Posterior cingulate gyrus (tissue), 11 donors: Measurements from ENCODE around the gene FNIP2.
"Not testable (repeated sequence)": the region's sequence is repeated elsewhere in the genome, so short reads cannot be mapped to it uniquely, and the experiment has no call there.

ENCODE experiments used
- DNase-seq, 10 donors: peaks; one replicate each; pipeline versions ENCODE4 v3.0.0 to v3.0.0-alpha.2; 2020 to 2021; ENCODE audit warnings: mixed read lengths in 3 of 10
- intact Hi-C: fragments of 100-400 bp; cut with DNase I; formaldehyde crosslinking; loops from one replicate; pipeline ENCODE4 v1.15.1; 2023

Gene FNIP2

DNA sequence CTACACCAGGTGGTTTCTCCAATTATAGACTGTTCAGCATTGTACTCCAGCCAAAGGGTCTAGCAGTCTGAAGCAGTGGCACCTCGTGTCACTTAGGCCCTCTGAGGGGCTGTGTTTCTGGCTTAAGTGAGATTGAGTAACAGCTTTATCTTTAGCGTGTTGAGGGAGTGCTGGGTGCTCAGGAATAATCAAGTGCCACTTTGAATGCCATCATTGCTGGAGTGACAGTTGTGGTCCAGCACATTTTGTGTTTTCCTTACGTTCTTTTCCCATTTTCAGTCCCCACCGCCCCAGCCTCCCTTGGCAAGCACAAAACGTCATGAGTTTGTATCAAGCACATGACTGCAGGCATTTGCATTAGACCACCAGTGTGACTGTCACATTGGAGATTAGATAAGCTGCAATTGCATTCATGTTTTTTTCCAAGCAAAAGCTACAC lies 58.7 kb downstream of the FNIP2 start:
- intact Hi-C loops = loop anchor here (5.0 kb wide), 1 partner anchor 630 kb away; no protein-coding TSS in a partner anchor
- DNase-seq = peak in 1 of 10 donors; percentile 72

GRCh38 chr4:158828151-158828550 lies 59.3 kb downstream of the FNIP2 start:
- intact Hi-C loops = loop anchor here (5.0 kb wide), 1 partner anchor 631 kb away; no protein-coding TSS in a partner anchor
- not testable (repeated sequence) for DNase-seq

DNA sequence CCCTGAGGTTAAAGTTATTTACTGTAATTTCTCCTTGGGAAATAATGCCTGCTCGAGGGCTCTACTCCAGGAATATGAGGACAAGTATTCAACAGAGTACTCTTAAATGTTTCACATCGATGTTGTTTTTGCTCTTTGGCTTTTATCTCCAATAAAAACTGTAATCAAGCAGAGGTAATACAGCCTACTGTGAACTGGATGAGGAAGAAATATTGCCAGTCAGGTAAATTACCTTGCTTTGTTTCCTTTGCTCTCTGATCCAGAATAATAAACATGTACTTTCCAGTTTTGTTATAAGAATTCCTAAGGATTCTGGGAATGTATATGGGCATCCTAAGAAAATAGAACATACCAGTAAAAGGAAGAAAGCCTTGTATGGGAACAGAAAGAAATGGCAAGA lies 60.4 kb downstream of the FNIP2 start:
- intact Hi-C loops = loop anchor here (5.0 kb wide), 1 partner anchor 632 kb away; no protein-coding TSS in a partner anchor
- DNase-seq = no peak

DNA sequence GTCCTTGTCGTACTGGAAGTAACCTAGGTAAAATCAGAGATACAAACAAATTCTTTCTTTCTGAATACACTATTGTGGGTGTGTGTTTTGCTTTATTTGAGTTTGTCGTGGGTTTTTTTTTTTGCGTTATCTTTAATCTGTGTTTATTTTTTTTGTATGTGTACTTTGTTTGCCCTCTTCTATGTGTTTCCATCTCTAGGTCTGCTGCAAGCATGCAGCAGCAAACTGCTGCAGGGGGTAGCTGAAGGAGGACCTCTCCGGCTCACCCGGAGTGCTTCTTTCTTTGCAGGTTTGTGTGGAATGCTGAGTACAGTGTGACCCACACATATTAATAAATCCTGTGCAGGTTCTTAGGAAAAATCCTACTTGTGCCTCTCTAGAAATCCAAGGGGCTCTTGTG lies 64.8 kb downstream of the FNIP2 start:
- no peak for DNase-seq
- intact Hi-C loops = loop anchor here (10.0 kb wide), 1 partner anchor 59 kb away; no protein-coding TSS in a partner anchor

DNA sequence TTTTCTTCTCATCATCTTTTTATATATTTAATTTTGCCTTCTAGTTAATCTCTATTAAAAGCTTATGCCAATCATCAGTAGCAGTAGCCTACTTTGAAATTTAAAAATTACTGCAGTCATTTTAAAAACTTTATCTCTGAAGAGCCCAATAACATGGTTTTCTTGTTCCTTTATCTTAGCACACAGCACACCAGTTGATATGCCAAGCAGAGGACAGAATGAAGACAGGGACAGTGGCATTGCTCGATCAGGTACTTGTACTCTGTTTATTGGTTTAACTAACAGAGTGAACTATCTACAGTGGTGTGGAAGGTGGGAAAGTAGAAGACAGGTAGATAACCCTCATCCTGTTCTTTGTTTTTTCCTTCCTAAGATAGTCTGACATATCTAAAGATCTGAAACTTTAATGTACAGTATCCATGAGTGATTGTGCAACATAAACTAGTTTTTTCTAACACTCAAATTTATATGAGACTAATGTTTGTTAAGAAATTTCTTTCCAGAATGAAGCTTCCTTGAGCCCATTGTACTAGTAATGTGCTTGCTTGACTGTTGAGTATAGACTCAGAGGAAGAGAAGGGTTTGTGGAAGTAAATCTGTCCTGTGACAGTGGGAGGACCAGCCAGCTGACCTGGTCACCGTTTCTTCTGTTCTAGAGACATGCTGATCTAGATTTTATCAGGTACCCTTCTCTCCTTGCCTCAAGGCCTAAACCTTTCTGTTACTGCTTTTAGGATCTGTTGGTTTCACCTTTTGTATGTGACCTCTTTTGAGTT lies 66.6 kb downstream of the FNIP2 start:
- DNase-seq = no peak
- intact Hi-C loops = loop anchor here (10.0 kb wide), 1 partner anchor 61 kb away; no protein-coding TSS in a partner anchor

GRCh38 chr4:158836002-158836369 lies 67.2 kb downstream of the FNIP2 start:
- intact Hi-C loops = loop anchor here (10.0 kb wide), 1 partner anchor 61 kb away; no protein-coding TSS in a partner anchor
- DNase-seq = no peak

- no peak for DNase-seq
- intact Hi-C loops = loop anchor here (10.0 kb wide), 1 partner anchor 62 kb away; no protein-coding TSS in a partner anchor
Observed at GRCh38 chr4:158836828-158837449, 68.1 kb downstream of the FNIP2 start.

DNA sequence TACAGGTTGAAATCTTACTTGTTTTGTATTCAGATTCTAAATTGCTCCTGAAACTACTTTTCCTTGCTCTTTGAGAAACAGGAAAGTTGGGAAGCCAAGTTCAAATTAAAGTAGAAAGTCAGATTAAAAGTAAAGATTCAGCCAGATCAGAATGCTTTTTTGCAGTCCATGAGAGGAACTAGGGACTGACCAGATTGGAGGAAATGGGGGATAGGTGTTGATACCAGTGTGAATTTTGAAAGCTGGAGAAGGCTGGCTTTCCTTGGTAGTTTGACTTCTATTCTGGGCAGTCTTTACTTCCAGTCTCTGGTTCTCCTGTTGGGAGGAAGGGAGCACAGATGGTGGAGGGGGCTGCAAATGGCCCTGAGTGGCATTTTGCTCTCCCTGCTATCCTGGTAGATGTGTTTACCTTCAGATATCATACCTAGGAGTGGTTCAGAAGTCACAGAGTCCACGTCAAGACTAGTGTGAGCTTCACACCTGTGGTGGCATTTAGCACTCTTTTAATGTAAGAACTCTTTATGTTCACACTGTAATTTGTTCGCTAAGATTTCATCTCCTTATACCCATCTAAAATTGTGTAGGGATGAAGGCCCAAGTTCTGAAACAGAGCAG lies 68.8 kb downstream of the FNIP2 start:
- DNase-seq = no peak
- intact Hi-C loops = loop anchor here (10.0 kb wide), 1 partner anchor 63 kb away; no protein-coding TSS in a partner anchor

- intact Hi-C loops = no loop called here
- no peak for DNase-seq
Observed at GRCh38 chr4:158840131-158840530, 71.3 kb downstream of the FNIP2 start.

- intact Hi-C loops = no loop called here
- DNase-seq = no peak
Observed at GRCh38 chr4:158841540-158841939, 72.7 kb downstream of the FNIP2 start.

DNA sequence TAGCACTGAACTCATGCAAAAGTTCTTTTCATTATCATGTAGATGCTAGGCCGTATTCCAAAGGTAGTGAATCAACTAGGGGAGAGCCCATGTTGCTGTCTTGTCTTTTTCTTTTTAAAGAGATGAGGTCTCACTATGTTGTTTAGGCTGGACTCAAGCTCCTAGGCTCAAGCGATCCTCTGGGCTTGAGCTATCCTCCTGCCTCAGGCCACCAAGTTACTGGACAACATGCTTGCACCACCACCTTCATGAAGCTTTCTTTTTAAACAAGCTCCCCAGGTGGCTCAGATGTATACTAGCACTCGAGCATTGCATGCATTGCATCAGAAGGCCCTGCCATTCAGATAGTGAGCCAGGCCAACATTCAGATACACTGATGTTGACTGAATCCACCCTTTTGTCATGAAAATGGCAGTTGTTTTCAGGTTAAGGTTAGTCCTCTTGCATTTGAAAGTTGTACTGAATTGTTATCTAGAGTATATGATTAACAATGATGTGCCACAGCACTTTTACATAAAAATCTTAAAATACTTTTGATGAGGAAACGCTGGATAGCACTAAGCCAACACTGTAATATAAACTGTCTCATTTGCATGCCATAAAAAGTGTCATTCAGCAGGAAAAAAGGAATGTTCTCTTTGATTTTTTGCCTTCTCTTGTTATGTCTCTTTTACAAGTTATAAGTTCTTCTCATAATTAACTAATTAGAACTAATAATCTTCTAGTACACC lies 76.7 kb downstream of the FNIP2 start:
- no peak for DNase-seq
- intact Hi-C loops = no loop called here

GRCh38 chr4:158847535-158847934 lies 78.7 kb downstream of the FNIP2 start:
- intact Hi-C loops = no loop called here

DNA sequence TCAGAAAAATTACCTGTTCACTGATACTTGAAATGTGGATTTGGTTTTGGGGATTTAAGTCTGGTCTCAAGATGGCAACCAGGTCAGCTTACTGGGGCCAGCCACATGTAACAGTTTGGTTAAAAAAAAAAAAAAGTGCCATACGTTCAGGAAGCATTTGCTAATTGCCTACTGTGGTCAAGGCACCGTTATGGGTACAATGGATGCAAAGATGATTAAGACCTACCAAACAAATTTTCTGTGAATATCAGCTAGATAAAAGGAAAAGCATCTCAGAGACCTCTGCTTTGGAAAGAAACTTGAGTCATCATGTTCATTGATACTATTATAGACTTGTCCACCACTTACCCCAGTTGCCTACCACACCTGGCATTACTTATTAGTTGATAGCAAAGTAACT lies 80.9 kb downstream of the FNIP2 start:
- intact Hi-C loops = loop anchor here (1.0 to 10.0 kb wide), 3 partner anchors 81 to 355 kb away; partner anchors contain the start of gene FNIP2
- no peak for DNase-seq

More at GRCh38 chr4:158847535-158847934, 78.7 kb downstream of the FNIP2 start:
- peak in 1 of 10 donors; percentile 54 for DNase-seq

GRCh38 chr4:158850371-158850770 lies 81.5 kb downstream of the FNIP2 start:
- intact Hi-C loops = loop anchor here (1.0 to 10.0 kb wide), 3 partner anchors 82 to 354 kb away; partner anchors contain the start of gene FNIP2

GRCh38 chr4:158850800-158851644 lies 82.2 kb downstream of the FNIP2 start:
- no peak for DNase-seq

More at GRCh38 chr4:158850371-158850770, 81.5 kb downstream of the FNIP2 start:
- DNase-seq = no peak

GRCh38 chr4:158854236-158854635 lies 85.4 kb downstream of the FNIP2 start:
- intact Hi-C loops = loop anchor here (10.0 kb wide), 1 partner anchor 351 kb away; no protein-coding TSS in a partner anchor
- no peak for DNase-seq

More at GRCh38 chr4:158850800-158851644, 82.2 kb downstream of the FNIP2 start:
- intact Hi-C loops = loop anchor here (1.0 to 10.0 kb wide), 3 partner anchors 82 to 354 kb away; partner anchors contain the start of gene FNIP2

DNA sequence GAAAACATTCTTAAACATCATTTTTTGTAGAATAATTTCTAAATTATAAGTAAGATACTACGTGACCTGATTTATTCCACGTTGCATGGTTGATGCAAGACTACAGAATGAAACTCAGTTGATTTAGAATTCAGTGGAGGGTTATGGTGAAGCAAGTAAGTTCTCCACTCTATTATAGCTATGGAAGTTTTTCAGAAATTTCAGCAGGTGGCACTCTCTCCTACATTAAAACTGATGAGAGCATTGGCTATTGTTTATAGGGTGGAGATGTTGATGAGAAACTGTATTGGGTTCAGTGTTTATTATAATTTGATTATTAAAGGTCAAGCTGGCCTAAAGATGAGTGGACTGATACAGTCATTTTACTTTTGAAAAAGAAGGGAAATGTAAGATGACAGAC lies 88.0 kb downstream of the FNIP2 start:
- intact Hi-C loops = loop anchor here (1.0 to 10.0 kb wide), 2 partner anchors 318 to 348 kb away; no protein-coding TSS in a partner anchor
- no peak for DNase-seq

DNA sequence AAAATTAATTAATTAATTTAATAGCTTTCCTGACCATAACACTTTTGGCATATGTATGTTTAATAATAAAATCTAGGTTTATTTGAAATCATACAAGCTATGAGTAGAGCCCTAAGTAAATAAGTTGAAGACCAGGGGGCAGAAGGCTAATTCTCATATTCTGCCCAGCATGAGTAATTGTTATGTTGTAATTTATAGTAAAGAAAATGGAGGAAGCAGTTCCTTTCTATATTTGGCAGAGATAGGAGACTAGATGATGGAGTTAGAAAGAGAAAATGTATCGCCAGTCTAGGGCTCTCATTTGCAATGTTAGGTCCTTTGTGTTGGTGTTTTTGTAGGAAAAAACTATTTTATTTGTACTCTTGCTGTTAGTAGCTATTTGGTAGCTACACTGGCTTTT lies 89.1 kb downstream of the FNIP2 start:
- DNase-seq = no peak
- intact Hi-C loops = loop anchor here (1.0 to 10.0 kb wide), 2 partner anchors 317 to 347 kb away; no protein-coding TSS in a partner anchor
